GM18951 (cell line): ENCODE data around the gene ZCCHC13.
"Not testable (repeated sequence)": the region's sequence is repeated elsewhere in the genome, so short reads cannot be mapped to it uniquely, and the experiment has no call there.

Experiments
- POLR2A ChIP-seq: IDR thresholded peaks from 4 replicates; pipeline ENCODE4 v1.6.1; 2011; ENCODE audit warnings: mild to moderate bottlenecking; ENCODE audit not compliant: insufficient read length, insufficient read depth; ENCODE audit errors: extremely low read depth
- in situ Hi-C: fragments of 300-500 bp; cut with MboI; formaldehyde crosslinking; loops from one replicate; pipeline ENCODE4 v1.12.0; 2022; ENCODE audit warnings: low sequenced_read_pairs, mixed read lengths, inconsistent platforms; ENCODE audit not compliant: unreplicated experiment

The ZCCHC13 gene

DNA sequence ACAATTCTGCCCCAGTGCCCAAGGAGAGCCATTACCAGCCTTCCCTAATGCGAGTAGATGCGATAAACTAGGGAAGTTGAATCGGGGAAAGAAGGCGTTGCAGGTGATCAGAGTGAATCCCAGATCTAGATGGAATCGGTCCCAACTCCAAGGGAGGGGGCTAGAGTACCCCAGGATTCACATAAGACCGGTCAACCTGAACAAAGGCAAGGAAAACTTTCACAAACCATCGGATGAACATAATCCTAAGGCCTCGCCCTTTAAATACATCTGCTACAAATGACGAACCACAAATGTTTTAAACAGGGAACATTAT lies 11.2 kb upstream of the ZCCHC13 start:
- in situ Hi-C loops = no loop called here
- TF ChIP-seq POLR2A = no peak

DNA sequence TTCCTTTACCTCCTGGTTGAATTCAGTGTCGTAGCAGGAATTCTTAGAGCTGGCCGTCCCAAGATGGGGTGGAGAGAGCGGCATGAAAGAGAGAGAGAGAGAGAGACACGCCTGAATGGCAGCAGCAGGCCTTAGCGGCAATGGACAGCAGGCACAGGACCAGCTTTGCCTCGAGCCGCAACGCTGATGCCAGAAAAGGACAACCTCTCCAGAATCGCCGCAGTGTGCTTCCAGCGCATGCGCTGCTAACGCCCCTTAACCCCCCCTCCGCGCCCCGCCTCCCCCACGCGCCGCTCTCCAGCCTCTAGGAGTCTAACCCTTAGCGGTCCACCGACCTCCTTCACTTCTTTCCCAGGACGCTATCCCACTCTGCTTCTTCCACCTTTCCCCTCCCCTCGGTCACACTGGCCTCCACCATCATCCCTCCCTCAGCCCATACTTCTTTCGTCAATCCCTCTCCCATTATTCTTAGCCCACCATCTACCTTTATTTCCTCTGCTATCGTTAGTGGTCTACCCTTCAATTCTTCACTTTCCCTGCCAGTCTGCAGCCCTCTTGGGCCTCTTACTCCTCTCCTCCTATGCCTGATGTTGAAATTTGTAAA lies 10.5 kb upstream of the ZCCHC13 start:
- in situ Hi-C loops = no loop called here
- peak; percentile 37 for TF ChIP-seq POLR2A

- TF ChIP-seq POLR2A = no peak
- in situ Hi-C loops = no loop called here
These were observed 8.9 kb upstream of the ZCCHC13 start for GRCh38 chrX:74295101-74295500.

DNA sequence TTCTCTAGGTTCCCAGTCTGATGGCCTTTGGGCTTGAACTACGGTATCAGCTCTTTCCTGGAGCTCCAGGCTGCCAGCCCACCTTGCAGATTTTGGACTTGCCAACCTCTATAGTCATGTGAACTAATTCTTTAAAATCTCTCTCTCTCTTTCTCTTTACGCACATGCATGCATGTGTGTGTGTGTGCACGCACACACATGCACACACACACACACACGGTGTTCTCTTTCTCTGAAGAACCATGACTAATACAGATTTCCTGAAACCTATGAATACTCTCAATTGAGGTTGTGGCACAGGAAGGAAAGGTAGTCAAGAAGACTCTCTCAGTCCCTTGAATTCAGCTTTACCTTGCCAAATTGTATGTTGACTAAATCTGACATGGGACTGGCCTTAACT lies 6.2 kb upstream of the ZCCHC13 start:
- no peak for TF ChIP-seq POLR2A

GRCh38 chrX:74300869-74301268 lies 3.1 kb upstream of the ZCCHC13 start:
- in situ Hi-C loops = no loop called here
- TF ChIP-seq POLR2A = no peak

More for the DNA sequence above, 6.2 kb upstream of the ZCCHC13 start:
- in situ Hi-C loops = no loop called here

- TF ChIP-seq POLR2A = no peak
- in situ Hi-C loops = no loop called here
These were observed 14.7 kb downstream of the ZCCHC13 start for GRCh38 chrX:74318672-74319071.

GRCh38 chrX:74319321-74319720 lies 15.3 kb downstream of the ZCCHC13 start:
- in situ Hi-C loops = not testable (repeated sequence)

DNA sequence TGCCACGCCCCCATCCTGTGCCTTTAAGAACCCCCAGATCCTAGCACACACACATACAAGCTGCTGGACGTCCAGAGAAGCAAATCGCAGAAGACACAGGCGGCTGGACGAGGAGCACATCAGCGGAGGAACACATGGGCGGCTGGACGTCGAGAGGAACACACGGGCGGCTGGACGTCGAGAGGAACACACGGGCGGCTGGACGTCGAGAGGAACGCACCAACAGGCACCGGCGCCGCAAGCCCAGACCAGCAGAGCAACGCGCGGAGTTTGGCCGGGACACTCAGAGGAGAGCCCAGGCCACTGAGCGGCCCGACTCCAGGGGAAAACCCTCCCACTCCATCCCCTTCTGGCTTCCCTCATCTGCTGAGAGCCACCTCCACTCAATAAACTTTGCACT lies 17.2 kb downstream of the ZCCHC13 start:
- in situ Hi-C loops = no loop called here
- no peak for TF ChIP-seq POLR2A

DNA sequence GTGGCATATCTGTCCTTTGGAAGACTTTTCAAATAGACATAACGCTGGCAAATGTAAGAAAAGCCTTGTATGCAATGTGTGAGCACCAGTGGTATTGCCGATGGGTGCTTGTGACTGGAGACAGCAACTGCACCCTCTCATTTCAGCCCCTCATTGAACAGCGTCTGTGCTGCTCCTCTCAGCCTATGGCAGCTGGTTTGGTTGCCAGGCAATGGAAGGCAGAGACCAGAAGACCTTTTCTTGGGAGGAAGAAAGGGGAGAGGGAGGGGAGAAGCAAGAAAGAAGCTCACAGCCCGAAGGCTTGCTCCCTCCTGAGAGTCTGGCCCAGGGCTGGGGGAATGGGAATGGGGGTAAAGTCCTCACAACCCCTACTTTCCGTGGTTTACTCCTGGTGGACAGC lies 20.2 kb downstream of the ZCCHC13 start:
- in situ Hi-C loops = no loop called here
- TF ChIP-seq POLR2A = no peak

GRCh38 chrX:74325130-74326059 lies 21.4 kb downstream of the ZCCHC13 start:
- in situ Hi-C loops = no loop called here
- TF ChIP-seq POLR2A = no peak

DNA sequence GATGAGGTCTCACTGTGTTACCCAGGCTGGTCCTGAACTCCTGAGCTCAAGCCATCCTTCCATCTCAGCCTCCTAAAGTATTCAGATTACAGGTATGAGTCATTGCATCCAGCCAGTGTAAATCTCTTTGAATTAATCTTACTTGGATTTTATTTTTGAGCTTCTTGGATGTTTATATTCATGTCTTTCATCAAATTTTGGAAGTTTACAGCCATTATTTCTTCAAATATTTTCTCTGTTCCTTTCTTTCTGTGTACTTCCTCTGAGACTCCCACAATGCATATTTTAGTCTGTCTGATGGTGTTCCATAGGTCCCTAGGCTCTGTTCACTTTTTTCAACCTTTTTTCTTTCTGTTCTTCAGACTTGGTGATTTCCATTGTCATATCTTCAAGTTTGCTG lies 34.9 kb downstream of the ZCCHC13 start:
- in situ Hi-C loops = no loop called here
- TF ChIP-seq POLR2A = no peak

DNA sequence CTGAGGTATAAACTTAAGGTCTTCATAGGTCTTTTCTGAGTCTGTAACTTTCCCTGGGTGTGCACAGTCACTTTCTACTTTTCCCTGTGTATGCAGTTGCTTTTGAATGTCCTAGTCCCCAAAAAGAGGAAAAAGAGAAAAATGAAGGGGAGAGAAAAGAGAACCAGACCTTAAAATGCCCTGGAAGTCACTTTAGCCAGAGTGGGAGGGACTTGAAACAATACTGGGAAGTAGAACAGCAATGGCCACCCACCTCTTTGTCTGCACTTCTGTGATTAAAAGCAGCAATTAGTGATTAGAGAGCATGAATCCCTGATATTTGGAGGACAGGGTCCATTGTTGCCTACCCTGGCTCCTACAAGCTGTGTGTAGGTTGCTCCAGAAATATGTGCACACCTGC lies 36.1 kb downstream of the ZCCHC13 start:
- in situ Hi-C loops = no loop called here
- no peak for TF ChIP-seq POLR2A

DNA sequence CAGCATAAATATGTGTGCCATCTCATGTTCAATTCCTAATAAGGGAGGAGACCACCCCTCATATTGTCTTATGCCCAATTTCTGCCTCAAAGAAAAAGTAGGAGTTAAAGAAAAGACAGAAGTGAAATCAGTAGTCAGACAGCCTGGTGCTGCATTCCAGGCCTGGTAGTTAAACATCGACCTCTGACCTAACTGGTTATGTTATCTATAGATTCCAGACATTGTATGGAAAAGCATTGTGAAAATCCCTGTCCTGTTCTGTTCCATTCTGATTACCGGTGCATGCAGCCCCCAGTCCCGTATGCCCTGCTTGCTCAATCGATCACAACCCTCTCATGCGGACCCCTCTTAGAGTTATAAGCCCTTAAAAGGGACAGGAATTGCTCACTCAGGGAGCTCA lies 38.2 kb downstream of the ZCCHC13 start:
- in situ Hi-C loops = not testable (repeated sequence)

GRCh38 chrX:74343343-74344279 lies 39.6 kb downstream of the ZCCHC13 start:
- TF ChIP-seq POLR2A = no peak
- in situ Hi-C loops = no loop called here

DNA sequence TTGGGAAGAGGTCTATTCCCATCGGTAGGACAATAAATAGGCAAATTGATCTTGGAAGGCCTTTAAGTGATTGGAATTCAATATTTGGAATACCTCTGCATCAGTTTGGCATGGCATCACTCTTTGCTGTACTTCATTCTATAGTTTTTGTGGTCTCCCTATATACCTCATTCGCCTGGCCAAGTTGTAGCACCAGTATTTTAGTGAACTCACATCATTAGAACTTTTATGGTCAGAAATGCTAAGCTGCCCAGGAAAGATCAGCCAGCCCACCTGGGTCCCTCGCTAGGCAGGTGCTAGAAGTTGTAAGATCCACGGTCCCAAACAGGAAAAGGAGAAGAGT lies 40.3 kb downstream of the ZCCHC13 start:
- TF ChIP-seq POLR2A = no peak
- in situ Hi-C loops = no loop called here
